ENCODE measurements around the gene TNS1.

- TF ChIP-seq, protein P1, sequence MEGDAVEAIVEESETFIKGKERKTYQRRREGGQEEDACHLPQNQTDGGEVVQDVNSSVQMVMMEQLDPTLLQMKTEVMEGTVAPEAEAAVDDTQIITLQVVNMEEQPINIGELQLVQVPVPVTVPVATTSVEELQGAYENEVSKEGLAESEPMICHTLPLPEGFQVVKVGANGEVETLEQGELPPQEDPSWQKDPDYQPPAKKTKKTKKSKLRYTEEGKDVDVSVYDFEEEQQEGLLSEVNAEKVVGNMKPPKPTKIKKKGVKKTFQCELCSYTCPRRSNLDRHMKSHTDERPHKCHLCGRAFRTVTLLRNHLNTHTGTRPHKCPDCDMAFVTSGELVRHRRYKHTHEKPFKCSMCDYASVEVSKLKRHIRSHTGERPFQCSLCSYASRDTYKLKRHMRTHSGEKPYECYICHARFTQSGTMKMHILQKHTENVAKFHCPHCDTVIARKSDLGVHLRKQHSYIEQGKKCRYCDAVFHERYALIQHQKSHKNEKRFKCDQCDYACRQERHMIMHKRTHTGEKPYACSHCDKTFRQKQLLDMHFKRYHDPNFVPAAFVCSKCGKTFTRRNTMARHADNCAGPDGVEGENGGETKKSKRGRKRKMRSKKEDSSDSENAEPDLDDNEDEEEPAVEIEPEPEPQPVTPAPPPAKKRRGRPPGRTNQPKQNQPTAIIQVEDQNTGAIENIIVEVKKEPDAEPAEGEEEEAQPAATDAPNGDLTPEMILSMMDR (IDR thresholded peaks at IDR 0.05; ENCODE audit: poor library complexity), result no peak
- no peak for TF ChIP-seq EZH2 (IDR thresholded peaks at IDR 0.05; ENCODE audit: borderline replicate concordance)
Measured at GRCh38 chr2:218005486-218005885, 2.7 kb upstream of the TNS1 start.

All from hepatocyte (in vitro differentiated cells).